GM12878 (cell line): ENCODE data around the gene SUB1. TPM values are rescaled to one million over a fixed set of nuclear protein-coding genes. Genes with fewer than 3 reads are reported as not detected.

Experiments
- CBX5 ChIP-seq: sonication (generic); IDR thresholded peaks from 2 replicates; pipeline ENCODE4 v1.6.1; 2016; ENCODE audit warnings: low read depth, moderate library complexity, mild to moderate bottlenecking, inconsistent platforms
- CHD4 ChIP-seq: fragments of 200-600 bp; sonication (generic); IDR thresholded peaks from 2 replicates; pipeline ENCODE4 v1.6.1; 2016; ENCODE audit warnings: mild to moderate bottlenecking
- FOXK2 ChIP-seq: fragments of 450-650 bp; IDR thresholded peaks from 2 replicates; pipeline ENCODE4 v1.6.1; 2017; ENCODE audit warnings: mild to moderate bottlenecking, moderate library complexity
- GABPA ChIP-seq: IDR thresholded peaks from 2 replicates; pipeline ENCODE4 v1.6.1; 2014; ENCODE audit warnings: antibody characterized with exemption, low read depth, mild to moderate bottlenecking, inconsistent platforms
- JUNB ChIP-seq: IDR thresholded peaks from 2 replicates; pipeline ENCODE4 v1.6.1; 2016; ENCODE audit warnings: antibody characterized with exemption, mild to moderate bottlenecking
- KAT2A ChIP-seq: conservative IDR thresholded peaks from 2 replicates; pipeline ENCODE4 v1.6.1; 2011; ENCODE audit warnings: low read depth, low read length; ENCODE audit not compliant: control insufficient read depth
- MYB ChIP-seq: fragments of 150-350 bp; IDR thresholded peaks from 2 replicates; pipeline ENCODE4 v1.6.1; 2014; ENCODE audit warnings: mild to moderate bottlenecking, low read depth, low read length, borderline replicate concordance
- NBN ChIP-seq: fragments of 450-650 bp; IDR thresholded peaks from 2 replicates; pipeline ENCODE4 v1.6.1; 2016
- NRF1 ChIP-seq: conservative IDR thresholded peaks from 2 replicates; pipeline ENCODE4 v1.6.1; 2011; ENCODE audit warnings: mild to moderate bottlenecking, low read depth, low read length, improper control_type of control experiment
- PAX5 ChIP-seq: IDR thresholded peaks from 2 replicates; pipeline ENCODE4 v1.6.1; 2011; ENCODE audit warnings: low read depth, low read length, borderline replicate concordance
- SMAD1 ChIP-seq: fragments of 450-650 bp; IDR thresholded peaks from 2 replicates; pipeline ENCODE4 v1.6.1; 2018; ENCODE audit warnings: mild to moderate bottlenecking, low read depth; ENCODE audit not compliant: partially characterized antibody
- YY1 ChIP-seq: IDR thresholded peaks from 2 replicates; pipeline ENCODE4 v1.6.1; 2011; ENCODE audit warnings: low read depth, mild to moderate bottlenecking, low read length
- ZNF207 ChIP-seq: fragments of 450-650 bp; IDR thresholded peaks from 2 replicates; pipeline ENCODE4 v1.6.1; 2014; ENCODE audit warnings: antibody characterized with exemption, mild to moderate bottlenecking, borderline replicate concordance
- polyA plus RNA-seq, 11 experiments: library from polyadenylated mRNA; depleted of rRNA in 4 of 11; unstranded in 6 of 11; stranded (reverse) in 5 of 11; fragments of >200 nt; fragmentation: Nextera tagmentation in 4 of 11; fragmentation: Illumina TruSeq in 1 of 11; extraction: Ambion mirVana in 4 of 11; extraction: Trizol in 1 of 11; gene quantifications; 1 replicate in 1 of 11; 2 replicates in 10 of 11; pipeline versions ENCODE4 v1.2.1 to v1.2.3, GENCODE V29; 2011 to 2016; ENCODE audit warnings: inconsistent platforms in 2 of 11, missing spikeins in 2 of 11, low read depth in 1 of 11
- total RNA-seq, 4 experiments: library from RNA; depleted of rRNA in 3 of 4; stranded (reverse); fragments of >200 nt in 3 of 4; fragmentation: Illumina TruSeq in 1 of 4; extraction: Trizol in 1 of 4; gene quantifications; 2 replicates each; pipeline versions ENCODE4 v1.2.1 to v1.2.3, GENCODE V29; 2013 to 2021
- TF ChIP-seq, protein P1 (sequence below): IDR thresholded peaks from 2 replicates; pipeline ENCODE4 v1.6.1; 2012; ENCODE audit warnings: improper control_type of control experiment, low read depth, low read length; ENCODE audit not compliant: insufficient replicate concordance
- TF ChIP-seq, protein P2 (sequence below): fragments of 150-350 bp; IDR thresholded peaks from 2 replicates; pipeline ENCODE4 v1.6.1; 2016; ENCODE audit warnings: low read depth, low read length
- TF ChIP-seq, protein P3 (sequence below): fragments of 450-650 bp; IDR thresholded peaks from 2 replicates; pipeline ENCODE4 v1.6.1; 2016; ENCODE audit warnings: mild to moderate bottlenecking, moderate library complexity, borderline replicate concordance

SUB1 gene
- total and polyA plus RNA-seq, 10 of the 15 experiments (the other 5 are each of a cell fraction or from before 2014, with no cell fraction given) = 468 to 2,785 (median 1,145) TPM

DNA sequence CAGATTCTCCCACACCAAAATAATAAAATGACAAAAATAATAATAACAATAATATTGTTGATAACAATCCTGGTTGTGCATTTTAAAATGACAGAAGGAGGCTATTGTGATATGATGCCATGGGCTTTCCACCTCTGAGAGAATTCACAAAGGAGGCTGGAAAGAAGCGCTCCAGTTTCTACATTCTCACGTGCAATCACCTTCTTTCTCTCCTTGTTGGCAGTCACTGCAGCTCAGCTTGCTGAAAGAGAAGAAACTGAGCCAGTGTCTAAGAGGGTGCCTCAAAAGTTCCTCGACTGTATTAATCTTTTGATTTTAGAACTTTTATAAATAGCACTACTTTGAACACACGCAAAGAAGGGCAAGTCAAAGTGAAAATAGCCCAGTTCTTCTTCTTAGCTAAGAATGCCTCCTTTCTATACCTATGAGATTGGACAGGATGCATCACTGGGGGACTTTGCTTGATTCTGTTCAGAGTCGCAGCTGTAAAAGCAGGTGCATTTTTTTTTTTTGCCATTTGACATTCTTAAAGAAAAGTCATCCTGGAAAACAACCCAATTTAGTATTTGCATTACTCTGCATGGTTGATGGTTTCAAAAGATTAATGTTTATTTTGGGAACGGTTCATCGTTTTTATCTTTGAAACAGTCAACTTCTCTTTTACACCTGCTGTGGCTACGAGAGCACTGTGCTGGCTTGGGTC lies 12.4 kb upstream of the SUB1 start (continued):
- TF ChIP-seq, protein P1, sequence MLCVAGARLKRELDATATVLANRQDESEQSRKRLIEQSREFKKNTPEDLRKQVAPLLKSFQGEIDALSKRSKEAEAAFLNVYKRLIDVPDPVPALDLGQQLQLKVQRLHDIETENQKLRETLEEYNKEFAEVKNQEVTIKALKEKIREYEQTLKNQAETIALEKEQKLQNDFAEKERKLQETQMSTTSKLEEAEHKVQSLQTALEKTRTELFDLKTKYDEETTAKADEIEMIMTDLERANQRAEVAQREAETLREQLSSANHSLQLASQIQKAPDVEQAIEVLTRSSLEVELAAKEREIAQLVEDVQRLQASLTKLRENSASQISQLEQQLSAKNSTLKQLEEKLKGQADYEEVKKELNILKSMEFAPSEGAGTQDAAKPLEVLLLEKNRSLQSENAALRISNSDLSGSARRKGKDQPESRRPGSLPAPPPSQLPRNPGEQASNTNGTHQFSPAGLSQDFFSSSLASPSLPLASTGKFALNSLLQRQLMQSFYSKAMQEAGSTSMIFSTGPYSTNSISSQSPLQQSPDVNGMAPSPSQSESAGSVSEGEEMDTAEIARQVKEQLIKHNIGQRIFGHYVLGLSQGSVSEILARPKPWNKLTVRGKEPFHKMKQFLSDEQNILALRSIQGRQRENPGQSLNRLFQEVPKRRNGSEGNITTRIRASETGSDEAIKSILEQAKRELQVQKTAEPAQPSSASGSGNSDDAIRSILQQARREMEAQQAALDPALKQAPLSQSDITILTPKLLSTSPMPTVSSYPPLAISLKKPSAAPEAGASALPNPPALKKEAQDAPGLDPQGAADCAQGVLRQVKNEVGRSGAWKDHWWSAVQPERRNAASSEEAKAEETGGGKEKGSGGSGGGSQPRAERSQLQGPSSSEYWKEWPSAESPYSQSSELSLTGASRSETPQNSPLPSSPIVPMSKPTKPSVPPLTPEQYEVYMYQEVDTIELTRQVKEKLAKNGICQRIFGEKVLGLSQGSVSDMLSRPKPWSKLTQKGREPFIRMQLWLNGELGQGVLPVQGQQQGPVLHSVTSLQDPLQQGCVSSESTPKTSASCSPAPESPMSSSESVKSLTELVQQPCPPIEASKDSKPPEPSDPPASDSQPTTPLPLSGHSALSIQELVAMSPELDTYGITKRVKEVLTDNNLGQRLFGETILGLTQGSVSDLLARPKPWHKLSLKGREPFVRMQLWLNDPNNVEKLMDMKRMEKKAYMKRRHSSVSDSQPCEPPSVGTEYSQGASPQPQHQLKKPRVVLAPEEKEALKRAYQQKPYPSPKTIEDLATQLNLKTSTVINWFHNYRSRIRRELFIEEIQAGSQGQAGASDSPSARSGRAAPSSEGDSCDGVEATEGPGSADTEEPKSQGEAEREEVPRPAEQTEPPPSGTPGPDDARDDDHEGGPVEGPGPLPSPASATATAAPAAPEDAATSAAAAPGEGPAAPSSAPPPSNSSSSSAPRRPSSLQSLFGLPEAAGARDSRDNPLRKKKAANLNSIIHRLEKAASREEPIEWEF = no peak
- TF ChIP-seq MYB (peak; percentile 19; the same call in 1 of the 2 replicates), CBX5 (0 out of 2 replicates have a peak, but pooled peaks have one; percentile 63), CHD4 (no peak), PAX5 (peak; percentile 75; the same call in 1 of the 2 replicates), FOXK2 (no peak), KAT2A (no peak), SMAD1 (no peak), NRF1 (no peak), JUNB (peak; percentile 96), NBN (peak; percentile 59; the same call in 1 of the 2 replicates), YY1 (peak; percentile 24; the same call in 1 of the 2 replicates), GABPA (peak; percentile 55; the same call in 1 of the 2 replicates), ZNF207 (no peak; the same call in 1 of the 2 replicates)
- TF ChIP-seq, protein P2, sequence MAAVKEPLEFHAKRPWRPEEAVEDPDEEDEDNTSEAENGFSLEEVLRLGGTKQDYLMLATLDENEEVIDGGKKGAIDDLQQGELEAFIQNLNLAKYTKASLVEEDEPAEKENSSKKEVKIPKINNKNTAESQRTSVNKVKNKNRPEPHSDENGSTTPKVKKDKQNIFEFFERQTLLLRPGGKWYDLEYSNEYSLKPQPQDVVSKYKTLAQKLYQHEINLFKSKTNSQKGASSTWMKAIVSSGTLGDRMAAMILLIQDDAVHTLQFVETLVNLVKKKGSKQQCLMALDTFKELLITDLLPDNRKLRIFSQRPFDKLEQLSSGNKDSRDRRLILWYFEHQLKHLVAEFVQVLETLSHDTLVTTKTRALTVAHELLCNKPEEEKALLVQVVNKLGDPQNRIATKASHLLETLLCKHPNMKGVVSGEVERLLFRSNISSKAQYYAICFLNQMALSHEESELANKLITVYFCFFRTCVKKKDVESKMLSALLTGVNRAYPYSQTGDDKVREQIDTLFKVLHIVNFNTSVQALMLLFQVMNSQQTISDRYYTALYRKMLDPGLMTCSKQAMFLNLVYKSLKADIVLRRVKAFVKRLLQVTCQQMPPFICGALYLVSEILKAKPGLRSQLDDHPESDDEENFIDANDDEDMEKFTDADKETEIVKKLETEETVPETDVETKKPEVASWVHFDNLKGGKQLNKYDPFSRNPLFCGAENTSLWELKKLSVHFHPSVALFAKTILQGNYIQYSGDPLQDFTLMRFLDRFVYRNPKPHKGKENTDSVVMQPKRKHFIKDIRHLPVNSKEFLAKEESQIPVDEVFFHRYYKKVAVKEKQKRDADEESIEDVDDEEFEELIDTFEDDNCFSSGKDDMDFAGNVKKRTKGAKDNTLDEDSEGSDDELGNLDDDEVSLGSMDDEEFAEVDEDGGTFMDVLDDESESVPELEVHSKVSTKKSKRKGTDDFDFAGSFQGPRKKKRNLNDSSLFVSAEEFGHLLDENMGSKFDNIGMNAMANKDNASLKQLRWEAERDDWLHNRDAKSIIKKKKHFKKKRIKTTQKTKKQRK = no peak
- TF ChIP-seq, protein P3, sequence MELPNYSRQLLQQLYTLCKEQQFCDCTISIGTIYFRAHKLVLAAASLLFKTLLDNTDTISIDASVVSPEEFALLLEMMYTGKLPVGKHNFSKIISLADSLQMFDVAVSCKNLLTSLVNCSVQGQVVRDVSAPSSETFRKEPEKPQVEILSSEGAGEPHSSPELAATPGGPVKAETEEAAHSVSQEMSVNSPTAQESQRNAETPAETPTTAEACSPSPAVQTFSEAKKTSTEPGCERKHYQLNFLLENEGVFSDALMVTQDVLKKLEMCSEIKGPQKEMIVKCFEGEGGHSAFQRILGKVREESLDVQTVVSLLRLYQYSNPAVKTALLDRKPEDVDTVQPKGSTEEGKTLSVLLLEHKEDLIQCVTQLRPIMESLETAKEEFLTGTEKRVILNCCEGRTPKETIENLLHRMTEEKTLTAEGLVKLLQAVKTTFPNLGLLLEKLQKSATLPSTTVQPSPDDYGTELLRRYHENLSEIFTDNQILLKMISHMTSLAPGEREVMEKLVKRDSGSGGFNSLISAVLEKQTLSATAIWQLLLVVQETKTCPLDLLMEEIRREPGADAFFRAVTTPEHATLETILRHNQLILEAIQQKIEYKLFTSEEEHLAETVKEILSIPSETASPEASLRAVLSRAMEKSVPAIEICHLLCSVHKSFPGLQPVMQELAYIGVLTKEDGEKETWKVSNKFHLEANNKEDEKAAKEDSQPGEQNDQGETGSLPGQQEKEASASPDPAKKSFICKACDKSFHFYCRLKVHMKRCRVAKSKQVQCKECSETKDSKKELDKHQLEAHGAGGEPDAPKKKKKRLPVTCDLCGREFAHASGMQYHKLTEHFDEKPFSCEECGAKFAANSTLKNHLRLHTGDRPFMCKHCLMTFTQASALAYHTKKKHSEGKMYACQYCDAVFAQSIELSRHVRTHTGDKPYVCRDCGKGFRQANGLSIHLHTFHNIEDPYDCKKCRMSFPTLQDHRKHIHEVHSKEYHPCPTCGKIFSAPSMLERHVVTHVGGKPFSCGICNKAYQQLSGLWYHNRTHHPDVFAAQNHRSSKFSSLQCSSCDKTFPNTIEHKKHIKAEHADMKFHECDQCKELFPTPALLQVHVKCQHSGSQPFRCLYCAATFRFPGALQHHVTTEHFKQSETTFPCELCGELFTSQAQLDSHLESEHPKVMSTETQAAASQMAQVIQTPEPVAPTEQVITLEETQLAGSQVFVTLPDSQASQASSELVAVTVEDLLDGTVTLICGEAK = no peak
